ENCODE data around the gene DLG1.

The DLG1 gene

DNA sequence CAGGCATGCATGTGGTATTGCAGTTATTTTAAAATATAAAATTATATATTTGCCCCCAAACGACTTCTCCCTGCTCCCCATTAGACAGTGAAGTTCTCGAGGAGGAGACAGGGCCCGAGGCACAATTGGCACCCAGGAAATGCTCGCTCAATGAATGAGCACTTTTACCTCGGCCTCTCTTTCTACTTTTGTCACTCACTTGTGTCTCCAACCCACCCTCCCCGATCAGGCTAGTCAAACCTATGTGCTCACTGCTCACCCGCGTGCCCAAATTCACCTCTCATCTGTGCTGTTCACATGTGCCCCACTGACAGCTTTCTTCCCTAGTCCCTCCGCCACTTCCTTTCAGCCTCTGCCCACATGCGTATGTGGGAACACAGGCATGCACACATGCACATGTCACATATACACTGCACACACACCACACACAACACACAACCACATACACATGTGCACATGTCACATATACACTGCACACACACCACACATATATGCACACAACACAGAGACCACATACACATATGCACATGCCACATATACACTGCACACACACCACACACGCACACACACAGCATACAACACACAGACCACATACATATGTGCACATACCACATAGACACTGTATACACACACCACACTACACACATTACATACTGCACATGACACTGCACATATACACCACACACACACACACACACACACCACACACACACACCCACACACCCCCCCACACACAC, 46.3 kb upstream of the DLG1 start:
- Histone ChIP-seq H3F3A (ENCODE audit: insufficient read depth, low read length) (no peaks in the 10 kb centered on the region), H3K4me2 (ENCODE audit: low read depth, low read length) (no peak overlapping the region), H2AFZ (ENCODE audit: low read length) (no peak overlapping the region), H4K20me1 (ENCODE audit: insufficient read depth, low read length) (no peaks in the 10 kb centered on the region), H3K4me1 (ENCODE audit: low read length) (no peaks in the 10 kb centered on the region), H3K9me2 (replicated peaks; ENCODE audit: insufficient read depth, low read length) (no peaks in the 10 kb centered on the region), H3K9me3 (replicated peaks; ENCODE audit: insufficient read depth, low read length) (no peaks in the 10 kb centered on the region), H3K36me3 (replicated peaks; ENCODE audit: insufficient read depth, low read length) (no peaks in the 10 kb centered on the region), H3K9ac (ENCODE audit: low read length) (no peak overlapping the region), H3K79me2 (ENCODE audit: low read length) (no peaks in the 10 kb centered on the region), H3K4me3 (ENCODE audit: low read length) (no peak overlapping the region), H3K27me3 (replicated peaks; ENCODE audit: insufficient read depth, low read length) (no peaks in the 10 kb centered on the region), H3K27ac (ENCODE audit: low read length) (no peak overlapping the region)
- DNase-seq, result no peak
- TF ChIP-seq EZH2phosphoT487 (IDR thresholded peaks at IDR 0.05; ENCODE audit: low read length) (no peak), EZH2 (optimal IDR thresholded peaks at IDR 0.05; ENCODE audit: low read depth, low read length) (no peak), CTCF (IDR thresholded peaks at IDR 0.05; ENCODE audit: low read length) (no peak)

GRCh38 chr3:197343656-197344408, 45.4 kb upstream of the DLG1 start:
- Histone ChIP-seq H3K9me2 (replicated peaks; ENCODE audit: insufficient read depth, low read length) (no peaks in the 10 kb centered on the region), H3K27me3 (replicated peaks; ENCODE audit: insufficient read depth, low read length) (no peaks in the 10 kb centered on the region), H3K27ac (ENCODE audit: low read length) (no peak overlapping the region), H3K79me2 (ENCODE audit: low read length) (no peaks in the 10 kb centered on the region), H3K9ac (ENCODE audit: low read length) (no peak overlapping the region), H3K9me3 (replicated peaks; ENCODE audit: insufficient read depth, low read length) (no peaks in the 10 kb centered on the region), H3K36me3 (replicated peaks; ENCODE audit: insufficient read depth, low read length) (no peaks in the 10 kb centered on the region), H3K4me1 (ENCODE audit: low read length) (no peaks in the 10 kb centered on the region), H3K4me2 (ENCODE audit: low read depth, low read length) (no peak overlapping the region), H3F3A (ENCODE audit: insufficient read depth, low read length) (no peaks in the 10 kb centered on the region), H3K4me3 (ENCODE audit: low read length) (no peak overlapping the region), H2AFZ (ENCODE audit: low read length) (no peak overlapping the region), H4K20me1 (ENCODE audit: insufficient read depth, low read length) (no peaks in the 10 kb centered on the region)
- no peak for DNase-seq
- no peak for TF ChIP-seq EZH2 (optimal IDR thresholded peaks at IDR 0.05; ENCODE audit: low read depth, low read length)

DNA sequence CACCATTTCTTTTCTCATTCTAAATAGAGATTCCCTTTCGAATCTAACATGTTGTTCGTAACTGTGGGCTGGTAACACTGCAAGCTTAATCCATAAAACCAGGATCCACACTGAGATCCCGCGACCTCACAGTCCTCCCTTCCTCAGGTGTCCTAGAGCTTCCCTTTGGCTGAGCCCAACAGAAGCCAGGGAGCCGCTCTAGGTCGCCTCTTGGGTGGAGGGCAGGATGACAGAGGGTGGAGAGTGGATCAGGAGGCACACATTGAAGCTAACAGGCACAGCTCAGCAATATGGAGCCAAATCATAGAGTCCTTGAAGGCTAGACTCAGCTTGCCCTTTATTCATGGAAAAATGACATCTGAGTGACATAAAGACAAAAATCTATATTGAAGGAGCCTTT, 44.7 kb upstream of the DLG1 start:
- Histone ChIP-seq H3K9me3 (replicated peaks; ENCODE audit: insufficient read depth, low read length) (no peaks in the 10 kb centered on the region), H3F3A (ENCODE audit: insufficient read depth, low read length) (no peaks in the 10 kb centered on the region), H3K27ac (ENCODE audit: low read length) (no peak overlapping the region), H3K27me3 (replicated peaks; ENCODE audit: insufficient read depth, low read length) (no peaks in the 10 kb centered on the region), H3K36me3 (replicated peaks; ENCODE audit: insufficient read depth, low read length) (no peaks in the 10 kb centered on the region), H3K4me3 (ENCODE audit: low read length) (no peak overlapping the region), H3K79me2 (ENCODE audit: low read length) (no peaks in the 10 kb centered on the region), H2AFZ (ENCODE audit: low read length) (no peak overlapping the region), H4K20me1 (ENCODE audit: insufficient read depth, low read length) (no peaks in the 10 kb centered on the region), H3K4me2 (ENCODE audit: low read depth, low read length) (no peak overlapping the region), H3K9me2 (replicated peaks; ENCODE audit: insufficient read depth, low read length) (no peaks in the 10 kb centered on the region), H3K9ac (ENCODE audit: low read length) (no peak overlapping the region), H3K4me1 (ENCODE audit: low read length) (no peaks in the 10 kb centered on the region)
- TF ChIP-seq EZH2 (optimal IDR thresholded peaks at IDR 0.05; ENCODE audit: low read depth, low read length) (no peak), EZH2phosphoT487 (IDR thresholded peaks at IDR 0.05; ENCODE audit: low read length) (no peak), CTCF (IDR thresholded peaks at IDR 0.05; ENCODE audit: low read length) (no peak)
- no peak for DNase-seq

GRCh38 chr3:197340521-197340871, 42.1 kb upstream of the DLG1 start:
- Histone ChIP-seq H3K79me2 (ENCODE audit: low read length) (no peaks in the 10 kb centered on the region), H3K4me3 (ENCODE audit: low read length) (no peak overlapping the region), H3K27ac (ENCODE audit: low read length) (no peak overlapping the region), H3K9me3 (replicated peaks; ENCODE audit: insufficient read depth, low read length) (no peaks in the 10 kb centered on the region), H3K9me2 (replicated peaks; ENCODE audit: insufficient read depth, low read length) (no peaks in the 10 kb centered on the region), H3K27me3 (replicated peaks; ENCODE audit: insufficient read depth, low read length) (no peaks in the 10 kb centered on the region), H4K20me1 (ENCODE audit: insufficient read depth, low read length) (no peaks in the 10 kb centered on the region), H3K4me1 (ENCODE audit: low read length) (no peaks in the 10 kb centered on the region), H3F3A (ENCODE audit: insufficient read depth, low read length) (no peaks in the 10 kb centered on the region), H3K4me2 (ENCODE audit: low read depth, low read length) (no peak overlapping the region), H3K9ac (ENCODE audit: low read length) (no peak overlapping the region), H3K36me3 (replicated peaks; ENCODE audit: insufficient read depth, low read length) (no peaks in the 10 kb centered on the region), H2AFZ (ENCODE audit: low read length) (no peak overlapping the region)
- no peak for TF ChIP-seq CTCF (IDR thresholded peaks at IDR 0.05; ENCODE audit: low read length)
- TF ChIP-seq EZH2phosphoT487 (IDR thresholded peaks at IDR 0.05; ENCODE audit: low read length), result no peak
- TF ChIP-seq EZH2 (optimal IDR thresholded peaks at IDR 0.05; ENCODE audit: low read depth, low read length), result no peak
- no peak for DNase-seq

Measured in MM.1S (cell line).